CD14-positive monocyte (primary cell): ENCODE measurements around the gene TMEM132C. TPM values are rescaled to one million over a fixed set of nuclear protein-coding genes. Genes with fewer than 3 reads are reported as not detected.

Experiments
- DNase-seq, 3 donors: peaks; one replicate each; pipeline ENCODE4 v3.0.0-alpha.2; 2011 to 2022
- H2AFZ ChIP-seq: 2 replicates; pipeline ENCODE4 v1.6.0; 2012; ENCODE audit warnings: mild to moderate bottlenecking, low read depth, low read length, inconsistent platforms; ENCODE audit not compliant: insufficient read depth, poor library complexity, severe bottlenecking
- H3K27ac ChIP-seq, 2 donors: 1 replicate in 1 of 2; 2 replicates in 1 of 2; pipeline ENCODE4 v1.5.1; 2012 to 2013; ENCODE audit warnings: low read length in 2 of 2, control low read depth in 1 of 2, inconsistent platforms in 1 of 2, low read depth in 1 of 2, mild to moderate bottlenecking in 1 of 2
- H3K27me3 ChIP-seq, 2 donors: one replicate each; pipeline versions ENCODE4 v1.6.0 to v1.6.1; 2011 to 2013; ENCODE audit warnings: low read length in 2 of 2; ENCODE audit not compliant: control insufficient read depth in 2 of 2, insufficient read depth in 2 of 2
- H3K36me3 ChIP-seq, 2 donors: replicated peaks in 1 of 2; 1 replicate in 1 of 2; 2 replicates in 1 of 2; pipeline versions ENCODE4 v1.5.1 to v1.6.1; 2012 to 2013; ENCODE audit warnings: low read length in 2 of 2, control low read depth in 1 of 2, inconsistent platforms in 1 of 2, mild to moderate bottlenecking in 1 of 2; ENCODE audit not compliant: insufficient read depth in 2 of 2, control insufficient read depth in 1 of 2
- H3K4me1 ChIP-seq, 2 donors: 1 replicate in 1 of 2; 2 replicates in 1 of 2; pipeline versions ENCODE4 v1.5.1 to v1.6.1; 2012 to 2013; ENCODE audit warnings: low read length in 2 of 2, control low read depth in 1 of 2, inconsistent platforms in 1 of 2, mild to moderate bottlenecking in 1 of 2, moderate library complexity in 1 of 2; ENCODE audit not compliant: insufficient read depth in 2 of 2, control insufficient read depth in 1 of 2
- H3K4me2 ChIP-seq: replicated peaks from 2 replicates; pipeline ENCODE3; 2012; ENCODE audit warnings: low read length, moderate library complexity, mild to moderate bottlenecking; ENCODE audit not compliant: poor library complexity, severe bottlenecking; ENCODE audit errors: extremely low read depth
- H3K4me3 ChIP-seq, 3 experiments: fragments of 200-600 bp in 1 of 3; sonication (generic) in 1 of 3; replicated peaks in 1 of 3; 1 replicate in 2 of 3; 2 replicates in 1 of 3; pipeline ENCODE4 v1.5.1; 2011 to 2013; ENCODE audit warnings: low read length in 3 of 3, mild to moderate bottlenecking in 3 of 3, control low read depth in 2 of 3, low read depth in 2 of 3, inconsistent platforms in 1 of 3, moderate library complexity in 1 of 3
- H3K79me2 ChIP-seq: 2 replicates; pipeline ENCODE4 v1.6.0; 2012; ENCODE audit warnings: mild to moderate bottlenecking, control low read depth, inconsistent platforms, low read length, moderate library complexity; ENCODE audit not compliant: insufficient read depth
- H3K9ac ChIP-seq: 2 replicates; pipeline ENCODE4 v1.6.0; 2017; ENCODE audit warnings: low read length, mild to moderate bottlenecking; ENCODE audit not compliant: insufficient read depth, poor library complexity, severe bottlenecking
- H3K9me3 ChIP-seq, 2 donors: replicated peaks in 1 of 2; 1 replicate in 1 of 2; 2 replicates in 1 of 2; pipeline versions ENCODE4 v1.5.1 to v1.6.1; 2012 to 2013; ENCODE audit warnings: low read length in 2 of 2, control low read depth in 1 of 2; ENCODE audit not compliant: control insufficient read depth in 1 of 2, insufficient read depth in 1 of 2
- H4K20me1 ChIP-seq: 2 replicates; pipeline ENCODE4 v1.6.0; 2012; ENCODE audit warnings: mild to moderate bottlenecking, low read length, control low read depth, moderate library complexity; ENCODE audit not compliant: insufficient read depth
- H3K27ac Mint-ChIP-seq, 7 donors: one replicate each; pipeline ENCODE4 v1.8.0; 2020; ENCODE audit warnings: mild to moderate bottlenecking in 7 of 7, mixed read lengths in 7 of 7, moderate library complexity in 6 of 7, inconsistent platforms in 2 of 7
- H3K27me3 Mint-ChIP-seq, 3 donors: one replicate each; pipeline ENCODE4 v1.8.0; 2021 to 2022; ENCODE audit warnings: low read depth in 3 of 3, mild to moderate bottlenecking in 3 of 3, mixed read lengths in 3 of 3, moderate library complexity in 3 of 3, inconsistent platforms in 1 of 3
- H3K36me3 Mint-ChIP-seq, 2 donors: one replicate each; pipeline ENCODE4 v1.8.0; 2020; ENCODE audit warnings: mixed read lengths in 2 of 2, inconsistent platforms in 1 of 2, mild to moderate bottlenecking in 1 of 2
- H3K4me1 Mint-ChIP-seq: one replicate; pipeline ENCODE4 v1.8.0; 2020; ENCODE audit warnings: mild to moderate bottlenecking, mixed read lengths
- H3K4me3 Mint-ChIP-seq, 2 donors: one replicate each; pipeline ENCODE4 v1.8.0; 2020; ENCODE audit warnings: mild to moderate bottlenecking in 2 of 2, mixed read lengths in 2 of 2, moderate library complexity in 1 of 2
- H3K9me3 Mint-ChIP-seq, 7 donors: one replicate each; pipeline ENCODE4 v1.8.0; 2020 to 2022; ENCODE audit warnings: mixed read lengths in 7 of 7, mild to moderate bottlenecking in 6 of 7, moderate library complexity in 6 of 7, inconsistent platforms in 2 of 7
- WGBS: methylation state at CpG from one replicate; pipeline ENCODE4 v1.1.5; 2013; ENCODE audit warnings: missing lambda C conversion rate; ENCODE audit not compliant: insufficient coverage; 5-methylcytosine and 5-hydroxymethylcytosine counted together
- intact Hi-C, 2 donors: fragments of 100-400 bp; cut with micrococcal nuclease; formaldehyde crosslinking; loops; one replicate each; pipeline versions ENCODE4 v1.15.0 to v1.15.1; 2023
- polyA plus RNA-seq, 3 donors: library from polyadenylated mRNA; depleted of rRNA in 1 of 3; unstranded in 2 of 3; stranded (reverse) in 1 of 3; fragments of 300-500 nt in 2 of 3; fragments of >200 nt in 1 of 3; fragmentation: Illumina TruSeq in 2 of 3; gene quantifications; 1 replicate in 2 of 3; 2 replicates in 1 of 3; pipeline ENCODE4 v1.2.3, GENCODE V29; 2012 to 2021
- TF ChIP-seq, protein P1 (sequence below): fragments of 200-600 bp; IDR thresholded peaks from one replicate; pipeline ENCODE4 v1.8.0; 2022; ENCODE audit warnings: antibody characterized with exemption, mild to moderate bottlenecking

The TMEM132C gene
- polyA plus RNA-seq, 3 donors, result not detected

DNA sequence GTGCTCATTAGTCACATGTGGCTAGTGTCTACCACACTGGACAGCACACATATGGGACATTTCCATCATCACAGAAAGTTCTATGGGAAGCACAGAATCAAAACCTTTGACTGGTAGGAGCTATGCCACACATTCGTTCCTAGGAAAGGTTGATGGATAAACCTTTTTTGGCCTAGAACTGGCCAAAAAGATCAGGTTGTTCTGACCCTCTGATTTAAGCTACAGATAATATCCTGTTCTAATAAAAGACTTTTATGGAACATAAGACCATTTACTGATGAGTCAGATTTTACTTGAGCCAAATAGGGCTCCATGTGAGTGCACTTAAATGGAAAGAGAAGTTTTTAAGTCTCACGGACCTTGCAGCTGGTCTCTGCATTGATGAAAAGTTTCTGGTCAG is 413.6 kb downstream of the TMEM132C start:
- Histone ChIP-seq H3K9me3 (no peaks in the 10 kb centered on the region), H3K27ac (no peak overlapping the region), H3K4me1 (no peaks in the 10 kb centered on the region), H3K4me3 (no peak overlapping the region), H3K27me3 (no peaks in the 10 kb centered on the region), H3K4me2 (no peak overlapping the region), H3K79me2 (no peaks in the 10 kb centered on the region), H3K36me3 (no peaks in the 10 kb centered on the region), H4K20me1 (no peaks in the 10 kb centered on the region), H3K9ac (no peak overlapping the region), H2AFZ (no peak overlapping the region)
- Mint-ChIP-seq H3K27me3 (peaks cover 0 to 3% (median 2%) of the 10 kb centered on the region in 3 donors), H3K36me3 (no peaks in the 10 kb centered on the region), H3K27ac (no peak overlapping the region), H3K9me3 (peaks cover 0 to 4% (median 0%) of the 10 kb centered on the region in 7 donors), H3K4me3 (no peak overlapping the region), H3K4me1 (no peaks in the 10 kb centered on the region)
- WGBS, result no CpG with 5 or more reads among the region's 2 CpGs
- no peak for DNase-seq
- TF ChIP-seq, protein P1, sequence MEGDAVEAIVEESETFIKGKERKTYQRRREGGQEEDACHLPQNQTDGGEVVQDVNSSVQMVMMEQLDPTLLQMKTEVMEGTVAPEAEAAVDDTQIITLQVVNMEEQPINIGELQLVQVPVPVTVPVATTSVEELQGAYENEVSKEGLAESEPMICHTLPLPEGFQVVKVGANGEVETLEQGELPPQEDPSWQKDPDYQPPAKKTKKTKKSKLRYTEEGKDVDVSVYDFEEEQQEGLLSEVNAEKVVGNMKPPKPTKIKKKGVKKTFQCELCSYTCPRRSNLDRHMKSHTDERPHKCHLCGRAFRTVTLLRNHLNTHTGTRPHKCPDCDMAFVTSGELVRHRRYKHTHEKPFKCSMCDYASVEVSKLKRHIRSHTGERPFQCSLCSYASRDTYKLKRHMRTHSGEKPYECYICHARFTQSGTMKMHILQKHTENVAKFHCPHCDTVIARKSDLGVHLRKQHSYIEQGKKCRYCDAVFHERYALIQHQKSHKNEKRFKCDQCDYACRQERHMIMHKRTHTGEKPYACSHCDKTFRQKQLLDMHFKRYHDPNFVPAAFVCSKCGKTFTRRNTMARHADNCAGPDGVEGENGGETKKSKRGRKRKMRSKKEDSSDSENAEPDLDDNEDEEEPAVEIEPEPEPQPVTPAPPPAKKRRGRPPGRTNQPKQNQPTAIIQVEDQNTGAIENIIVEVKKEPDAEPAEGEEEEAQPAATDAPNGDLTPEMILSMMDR, result no peak
- intact Hi-C loops, result no loop called here

DNA sequence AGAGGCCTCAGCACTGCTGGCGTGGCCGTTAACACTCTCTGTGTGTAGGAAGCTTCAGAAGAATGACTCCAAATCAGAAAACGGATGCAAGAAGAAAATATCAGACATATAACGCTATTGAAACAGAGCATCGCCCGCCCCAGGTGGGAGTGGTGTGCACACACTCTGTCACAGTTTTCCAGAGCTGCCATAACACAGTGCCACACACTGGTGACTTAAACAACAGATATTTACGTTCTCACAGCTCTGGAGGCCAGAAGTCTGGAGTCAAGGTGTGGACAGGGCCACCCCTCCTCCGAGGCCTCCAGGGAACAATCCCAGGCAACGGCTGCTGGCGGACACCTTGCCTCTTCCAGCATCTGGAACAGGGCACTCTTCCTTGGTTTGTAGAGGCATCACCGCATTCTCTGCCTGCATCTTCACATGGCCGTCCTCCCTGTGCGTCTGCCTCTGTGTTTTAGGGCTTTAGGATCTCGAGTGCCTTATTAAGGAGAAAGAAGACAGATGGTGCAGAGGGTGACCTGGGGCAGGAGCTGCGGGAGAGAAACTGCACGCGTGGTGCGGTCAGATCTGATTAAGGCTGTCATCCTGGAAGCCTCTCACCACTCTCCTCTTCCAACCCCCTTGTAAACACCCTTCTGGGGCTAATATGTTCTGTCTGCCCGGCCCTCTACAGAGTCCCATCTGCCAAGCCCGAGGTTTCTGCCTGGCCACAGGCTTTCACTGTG is 415.7 kb downstream of the TMEM132C start:
- Histone ChIP-seq H2AFZ (no peak overlapping the region), H3K9me3 (no peaks in the 10 kb centered on the region), H3K27me3 (no peaks in the 10 kb centered on the region), H3K4me3 (no peak overlapping the region), H3K9ac (no peak overlapping the region), H3K36me3 (no peaks in the 10 kb centered on the region), H3K4me2 (no peak overlapping the region), H3K4me1 (no peaks in the 10 kb centered on the region), H3K27ac (no peak overlapping the region), H3K79me2 (no peaks in the 10 kb centered on the region), H4K20me1 (no peaks in the 10 kb centered on the region)
- H3K4me1 Mint-ChIP-seq, result no peaks in the 10 kb centered on the region
- no peak for DNase-seq
- peaks cover 0 to 6% (median 0%) of the 10 kb centered on the region in 7 donors for H3K9me3 Mint-ChIP-seq
- no peaks in the 10 kb centered on the region for H3K36me3 Mint-ChIP-seq
- intact Hi-C loops, result no loop called here
- H3K27me3 Mint-ChIP-seq, result peaks cover 0 to 3% (median 2%) of the 10 kb centered on the region in 3 donors
- H3K4me3 Mint-ChIP-seq, result no peak overlapping the region
- H3K27ac Mint-ChIP-seq, result no peak overlapping the region
- 95% methylated on average over 12 of the region's 20 CpGs for WGBS
- TF ChIP-seq, protein P1, result no peak
